A549 (cell line): ENCODE data around the gene NGB. TPM values are rescaled to one million over a fixed set of nuclear protein-coding genes. Genes with fewer than 3 reads are reported as not detected.

Source experiments
- ATAC-seq, 2 experiments: fragments of 200-7000 bp in 1 of 2; fragments of >200 bp in 1 of 2; cut with Nextera tagmentation in 1 of 2; cut with Tn5 transposase in 1 of 2; 3 replicates each; pipeline versions ENCODE4 v1.8.0 to v1.9.1; 2018 to 2020; ENCODE audit warnings: mild to moderate bottlenecking in 1 of 2, moderate library complexity in 1 of 2
- CTCF ChIA-PET: fragments of 300-600 bp; sonication (Branson Sonifier 250); formaldehyde crosslinking; extraction: SDS; loops from one replicate; lab custom pipeline; 2021; ENCODE audit warnings: antibody characterized with exemption, inconsistent platforms; lab: Yijun Ruan, JAX
- POLR2A ChIA-PET: fragments of 350-600 bp; formaldehyde crosslinking; extraction: SDS; loops from one replicate; lab custom pipeline; 2021; ENCODE audit warnings: antibody characterized with exemption, inconsistent platforms; lab: Yijun Ruan, JAX
- DNase-seq, 2 experiments: peaks; one replicate each; pipeline versions ENCODE4 v3.0.0 to v3.0.0-alpha.2; 2011 to 2016; ENCODE audit warnings: low read depth in 1 of 2, low spot score in 1 of 2
- FAIRE-seq: peaks from 2 replicates; lab custom pipeline; 2011; peaks lifted over from hg19 to GRCh38; lab: Jason Lieb, UNC
- H3K27ac ChIP-seq, 2 experiments: fragments of >200 bp; sonication (Bioruptor Twin); formaldehyde crosslinking; 3 replicates each; pipeline ENCODE4 v1.5.1; 2016 to 2017
- H3K4me1 ChIP-seq: fragments of >200 bp; sonication (Bioruptor Twin); formaldehyde crosslinking; 3 replicates; pipeline ENCODE4 v1.6.1; 2016
- H3K4me2 ChIP-seq: fragments of >200 bp; sonication (Bioruptor Twin); formaldehyde crosslinking; 3 replicates; pipeline ENCODE4 v1.6.1; 2016
- H3K4me3 ChIP-seq: fragments of >200 bp; sonication (Bioruptor Twin); formaldehyde crosslinking; 3 replicates; pipeline ENCODE4 v1.5.1; 2016
- H3K9me3 ChIP-seq: fragments of >200 bp; sonication (Bioruptor Twin); formaldehyde crosslinking; 3 replicates; pipeline ENCODE4 v1.6.1; 2016
- CBX8 ChIP-seq: fragments of 200-600 bp; sonication (generic); IDR thresholded peaks from 2 replicates; pipeline ENCODE4 v1.6.1; 2016
- CEBPB ChIP-seq, 2 experiments: fragments of >200 bp in 1 of 2; sonication (Bioruptor Twin) in 1 of 2; formaldehyde crosslinking in 1 of 2; IDR thresholded peaks; 2 replicates each; pipeline ENCODE4 v1.6.1; 2012 to 2016
- CHD4 ChIP-seq: fragments of 200-600 bp; sonication (generic); IDR thresholded peaks from 2 replicates; pipeline ENCODE4 v1.6.1; 2016; ENCODE audit warnings: antibody characterized with exemption, mild to moderate bottlenecking, borderline replicate concordance
- EHF ChIP-seq: fragments of 250-450 bp; sonication (Bioruptor Pico); IDR thresholded peaks from 2 replicates; pipeline ENCODE4 v1.5.0; 2020; ENCODE audit warnings: mild to moderate bottlenecking
- EP300 ChIP-seq, 2 experiments: fragments of >200 bp; sonication (Bioruptor Twin); formaldehyde crosslinking; IDR thresholded peaks; 2 replicates in 1 of 2; 3 replicates in 1 of 2; pipeline ENCODE4 v1.6.1; 2016 to 2017
- ESRRA ChIP-seq: fragments of 150-350 bp; IDR thresholded peaks from 2 replicates; pipeline ENCODE4 v1.6.1; 2014; ENCODE audit warnings: mild to moderate bottlenecking, low read length, borderline replicate concordance
- FOSB ChIP-seq: fragments of 250-450 bp; sonication (Bioruptor Pico); IDR thresholded peaks from 2 replicates; pipeline ENCODE4 v1.5.0; 2020; ENCODE audit warnings: mild to moderate bottlenecking, moderate library complexity
- GATA3 ChIP-seq: IDR thresholded peaks from 2 replicates; pipeline ENCODE4 v1.6.1; 2012; ENCODE audit warnings: borderline replicate concordance
- HEYL ChIP-seq: fragments of 250-450 bp; sonication (Bioruptor Pico); IDR thresholded peaks from 2 replicates; pipeline ENCODE4 v1.8.0; 2021; ENCODE audit warnings: mild to moderate bottlenecking, moderate library complexity
- HOXA7 ChIP-seq: fragments of 250-450 bp; sonication (Bioruptor Pico); IDR thresholded peaks from 2 replicates; pipeline ENCODE4 v1.5.0; 2020; ENCODE audit warnings: mild to moderate bottlenecking, moderate library complexity
- HOXB5 ChIP-seq: fragments of 250-450 bp; sonication (Bioruptor Pico); IDR thresholded peaks from 2 replicates; pipeline ENCODE4 v1.5.0; 2020; ENCODE audit warnings: mild to moderate bottlenecking, moderate library complexity
- JUNB ChIP-seq: fragments of >200 bp; sonication (Bioruptor Twin); formaldehyde crosslinking; IDR thresholded peaks from 2 replicates; pipeline ENCODE4 v1.6.1; 2016
- KDM1A ChIP-seq: fragments of 200-600 bp; sonication (generic); IDR thresholded peaks from 2 replicates; pipeline ENCODE4 v1.6.1; 2016; ENCODE audit warnings: low read depth, mild to moderate bottlenecking
- KDM5A ChIP-seq: fragments of 200-600 bp; sonication (generic); IDR thresholded peaks from 2 replicates; pipeline ENCODE4 v1.6.1; 2016; ENCODE audit warnings: antibody characterized with exemption, mild to moderate bottlenecking
- MAFK ChIP-seq: fragments of 450-650 bp; IDR thresholded peaks from 2 replicates; pipeline ENCODE4 v1.6.1; 2014; ENCODE audit not compliant: partially characterized antibody
- MAZ ChIP-seq: fragments of 150-350 bp; IDR thresholded peaks from 2 replicates; pipeline ENCODE4 v1.6.1; 2014; ENCODE audit warnings: antibody characterized with exemption, low read depth, low read length, borderline replicate concordance
- NR3C1 ChIP-seq: fragments of >200 bp; sonication (Bioruptor Twin); formaldehyde crosslinking; IDR thresholded peaks from 3 replicates; pipeline ENCODE4 v1.6.1; 2017
- PHF8 ChIP-seq: fragments of 200-600 bp; sonication (generic); IDR thresholded peaks from 2 replicates; pipeline ENCODE4 v1.6.1; 2016; ENCODE audit warnings: low read depth, mild to moderate bottlenecking, antibody characterized with exemption, moderate library complexity, borderline replicate concordance
- POLR2A ChIP-seq: IDR thresholded peaks from 2 replicates; pipeline ENCODE4 v1.6.1; 2012; ENCODE audit warnings: mild to moderate bottlenecking, low read length
- RAD21 ChIP-seq, 2 experiments: fragments of >200 bp in 1 of 2; sonication (Bioruptor Twin) in 1 of 2; formaldehyde crosslinking in 1 of 2; IDR thresholded peaks in 1 of 2; conservative IDR thresholded peaks in 1 of 2; 2 replicates in 1 of 2; 3 replicates in 1 of 2; pipeline ENCODE4 v1.6.1; 2012 to 2018; ENCODE audit warnings: inconsistent platforms in 1 of 2
- RCOR1 ChIP-seq: fragments of 150-350 bp; IDR thresholded peaks from 2 replicates; pipeline ENCODE4 v1.6.1; 2014; ENCODE audit warnings: antibody characterized with exemption, low read length, low read depth
- RFX5 ChIP-seq: fragments of 450-650 bp; IDR thresholded peaks from 2 replicates; pipeline ENCODE4 v1.7.1; 2014; ENCODE audit warnings: antibody characterized with exemption, mild to moderate bottlenecking, moderate library complexity
- RNF2 ChIP-seq: fragments of 200-600 bp; sonication (generic); IDR thresholded peaks from 2 replicates; pipeline ENCODE4 v1.6.1; 2016; ENCODE audit warnings: low read depth, mild to moderate bottlenecking, antibody characterized with exemption, moderate library complexity, borderline replicate concordance
- SREBF2 ChIP-seq: fragments of 450-650 bp; IDR thresholded peaks from 2 replicates; pipeline ENCODE4 v1.6.1; 2014; ENCODE audit warnings: mild to moderate bottlenecking, moderate library complexity
- TFCP2L1 ChIP-seq: fragments of 250-450 bp; sonication (Bioruptor Pico); IDR thresholded peaks from 2 replicates; pipeline ENCODE4 v1.5.0; 2021; ENCODE audit warnings: mild to moderate bottlenecking
- TP53 ChIP-seq: fragments of 250-450 bp; sonication (Bioruptor Pico); IDR thresholded peaks from 2 replicates; pipeline ENCODE4 v1.5.0; 2021; ENCODE audit warnings: mild to moderate bottlenecking, moderate library complexity
- ZNF302 ChIP-seq: fragments of 250-450 bp; sonication (Bioruptor Pico); IDR thresholded peaks from 2 replicates; pipeline ENCODE4 v1.9.0; 2021; ENCODE audit warnings: inconsistent platforms, mild to moderate bottlenecking, moderate library complexity
- ZSCAN20 ChIP-seq: fragments of 250-450 bp; sonication (Bioruptor Pico); IDR thresholded peaks from 2 replicates; pipeline ENCODE4 v1.8.0; 2022; ENCODE audit warnings: mild to moderate bottlenecking, moderate library complexity
- WGBS: methylation state at CpG from one replicate; pipeline ENCODE4 v1.1.6; 2017; ENCODE audit errors: missing lambda C conversion rate; 5-methylcytosine and 5-hydroxymethylcytosine counted together
- polyA plus RNA-seq, 4 experiments: library from polyadenylated mRNA; depleted of rRNA in 3 of 4; stranded (reverse); fragments of >200 nt; fragmentation: RNase III in 1 of 4; extraction: RNeasy Plus Mini Kit Qiagen cat#74134 plus additional on column Dnase treatment in 1 of 4; gene quantifications; 2 replicates in 3 of 4; 3 replicates in 1 of 4; pipeline ENCODE4 v1.2.3, GENCODE V29; 2011 to 2017
- TF ChIP-seq, protein P1 (sequence below): fragments of 450-650 bp; IDR thresholded peaks from 2 replicates; pipeline ENCODE4 v1.6.1; 2014; ENCODE audit warnings: antibody characterized with exemption
- TF ChIP-seq, protein P2 (sequence below): IDR thresholded peaks from 2 replicates; pipeline ENCODE4 v1.6.1; 2012
- TF ChIP-seq, protein P3 (sequence below): fragments of 250-450 bp; sonication (Bioruptor Pico); IDR thresholded peaks from 2 replicates; pipeline ENCODE4 v1.5.0; 2021; ENCODE audit warnings: mild to moderate bottlenecking, moderate library complexity, borderline replicate concordance
- TF ChIP-seq, protein P4 (sequence below): fragments of >200 bp; sonication (Bioruptor Twin); formaldehyde crosslinking; IDR thresholded peaks from 3 replicates; pipeline ENCODE4 v1.6.1; 2016
- TF ChIP-seq, protein P5 (sequence below): fragments of >200 bp; sonication (Bioruptor Twin); formaldehyde crosslinking; IDR thresholded peaks from 2 replicates; pipeline ENCODE4 v1.6.1; 2016

The NGB gene
- polyA plus RNA-seq, 2 of the 4 experiments (the other 2 are of a cell fraction) = not detected

DNA sequence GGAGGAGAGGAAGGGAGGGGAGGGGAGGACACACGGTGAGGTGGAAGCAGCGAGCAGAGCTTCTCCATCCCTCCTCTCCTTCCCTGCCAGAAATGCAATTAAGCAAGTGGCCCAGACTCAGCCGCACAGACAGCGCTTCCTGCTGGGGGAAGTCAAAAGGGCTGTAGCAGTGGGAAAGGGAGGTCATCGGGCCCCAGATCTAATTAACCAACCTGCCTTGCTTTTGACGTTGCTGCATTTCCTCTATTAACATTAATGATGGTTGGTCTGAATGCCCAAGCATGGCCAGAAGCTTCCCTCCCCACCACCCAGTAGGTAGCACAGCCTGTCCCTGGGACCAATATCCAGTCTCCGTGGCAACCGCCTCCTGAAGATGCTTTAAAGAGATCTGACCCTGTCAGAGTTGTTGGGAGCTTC, 4.6 kb upstream of the NGB start:
- Histone ChIP-seq H3K4me2 (no peak overlapping the region), H3K4me3 (no peak overlapping the region), H3K9me3 (no peaks in the 10 kb centered on the region), H3K27ac (no peak overlapping the region), H3K4me1 (0 out of 3 replicates have a peak, but pooled peaks cover 2% of the 10 kb centered on the region)
- WGBS = 75% methylated on average over 8 of the region's 8 CpGs
- POLR2A ChIA-PET = no interaction called here
- TF ChIP-seq CBX8 (no peak), RAD21 (conservative IDR thresholded peaks at IDR 0.05 in 1 of 2, IDR thresholded peaks at IDR 0.05 in 1 of 2) (no peak), ZSCAN20 (CRISPR knock-in tag) (no peak), POLR2A (no peak), TP53 (CRISPR knock-in tag) (no peak)
- TF ChIP-seq, protein P1, sequence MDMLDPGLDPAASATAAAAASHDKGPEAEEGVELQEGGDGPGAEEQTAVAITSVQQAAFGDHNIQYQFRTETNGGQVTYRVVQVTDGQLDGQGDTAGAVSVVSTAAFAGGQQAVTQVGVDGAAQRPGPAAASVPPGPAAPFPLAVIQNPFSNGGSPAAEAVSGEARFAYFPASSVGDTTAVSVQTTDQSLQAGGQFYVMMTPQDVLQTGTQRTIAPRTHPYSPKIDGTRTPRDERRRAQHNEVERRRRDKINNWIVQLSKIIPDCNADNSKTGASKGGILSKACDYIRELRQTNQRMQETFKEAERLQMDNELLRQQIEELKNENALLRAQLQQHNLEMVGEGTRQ = no peak
- FAIRE-seq (no peak), ATAC-seq (no peak), DNase-seq (no peak)
- CTCF ChIA-PET = interaction anchor here (1.0 to 3.8 kb wide), 3 partner anchors 9 to 123 kb away, joined by 4 to 13 read pairs (median 5); no protein-coding TSS in a partner anchor

DNA sequence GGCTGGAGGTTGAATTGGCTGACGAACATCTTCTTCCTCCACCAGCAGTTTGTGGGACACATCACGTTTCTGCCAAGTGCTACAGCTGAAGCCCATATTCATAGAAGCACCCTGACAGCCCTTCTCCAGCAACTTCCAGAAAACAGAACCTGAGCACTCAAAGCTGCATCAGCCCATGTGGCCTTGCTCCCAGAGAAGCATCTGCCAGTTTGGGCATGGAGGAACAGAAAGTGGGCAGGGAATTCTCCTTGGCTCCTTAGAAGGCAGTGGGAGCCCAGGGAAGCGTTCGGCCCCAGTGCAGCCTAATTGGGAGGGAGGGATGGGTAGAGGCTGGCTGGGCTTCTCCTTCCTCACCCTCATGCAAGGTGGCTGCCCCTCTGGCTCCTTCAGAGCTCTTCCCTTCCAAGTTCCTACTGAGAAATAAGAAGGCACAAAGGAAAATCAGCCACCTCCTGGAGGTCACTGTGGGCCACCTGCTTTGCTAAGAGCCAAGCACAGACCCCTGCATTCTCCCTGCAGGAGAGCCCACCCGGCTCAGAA, 4.1 kb upstream of the NGB start:
- POLR2A ChIA-PET = no interaction called here
- ATAC-seq = no peak

DNA sequence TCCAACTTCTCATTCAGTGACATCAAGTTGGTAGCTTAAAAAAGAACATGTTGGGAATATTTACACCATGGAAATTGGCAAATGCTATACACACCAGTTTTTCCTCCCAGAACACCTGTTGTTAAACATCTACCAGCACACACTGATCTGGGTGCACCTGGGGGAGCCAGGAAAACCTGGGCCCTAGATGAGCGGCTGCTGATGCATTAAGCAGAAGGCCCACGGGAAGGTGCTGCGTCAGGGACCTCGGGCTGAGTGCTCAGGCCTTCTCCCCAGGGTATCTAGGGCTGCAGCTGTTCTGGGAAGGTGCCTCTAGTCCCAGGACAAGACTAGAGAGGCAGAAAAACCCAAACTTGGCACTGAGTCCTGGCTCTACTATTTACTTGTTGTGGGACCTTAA, 2.8 kb upstream of the NGB start:
- WGBS = 52% methylated on average over 4 of the region's 4 CpGs
- H3K4me2 ChIP-seq = no peak overlapping the region
- H3K9me3 ChIP-seq = no peaks in the 10 kb centered on the region
- ChIA-PET POLR2A (no interaction called here), CTCF (interaction anchor here (1.0 to 1.3 kb wide), 2 partner anchors 9 to 42 kb away, joined by 3 read pairs; no protein-coding TSS in a partner anchor)
- H3K27ac ChIP-seq = no peak overlapping the region
- FAIRE-seq (no peak), ATAC-seq (no peak), DNase-seq (no peak)
- TF ChIP-seq KDM1A = no peak
- no peak for TF ChIP-seq HOXB5 (CRISPR knock-in tag)
- TF ChIP-seq EHF (CRISPR knock-in tag) = no peak
- TF ChIP-seq, protein P2, sequence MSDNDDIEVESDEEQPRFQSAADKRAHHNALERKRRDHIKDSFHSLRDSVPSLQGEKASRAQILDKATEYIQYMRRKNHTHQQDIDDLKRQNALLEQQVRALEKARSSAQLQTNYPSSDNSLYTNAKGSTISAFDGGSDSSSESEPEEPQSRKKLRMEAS = no peak
- TF ChIP-seq, protein P3, sequence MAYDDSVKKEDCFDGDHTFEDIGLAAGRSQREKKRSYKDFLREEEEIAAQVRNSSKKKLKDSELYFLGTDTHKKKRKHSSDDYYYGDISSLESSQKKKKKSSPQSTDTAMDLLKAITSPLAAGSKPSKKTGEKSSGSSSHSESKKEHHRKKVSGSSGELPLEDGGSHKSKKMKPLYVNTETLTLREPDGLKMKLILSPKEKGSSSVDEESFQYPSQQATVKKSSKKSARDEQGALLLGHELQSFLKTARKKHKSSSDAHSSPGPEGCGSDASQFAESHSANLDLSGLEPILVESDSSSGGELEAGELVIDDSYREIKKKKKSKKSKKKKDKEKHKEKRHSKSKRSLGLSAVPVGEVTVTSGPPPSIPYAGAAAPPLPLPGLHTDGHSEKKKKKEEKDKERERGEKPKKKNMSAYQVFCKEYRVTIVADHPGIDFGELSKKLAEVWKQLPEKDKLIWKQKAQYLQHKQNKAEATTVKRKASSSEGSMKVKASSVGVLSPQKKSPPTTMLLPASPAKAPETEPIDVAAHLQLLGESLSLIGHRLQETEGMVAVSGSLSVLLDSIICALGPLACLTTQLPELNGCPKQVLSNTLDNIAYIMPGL (CRISPR knock-in tag) = no peak
- TF ChIP-seq CHD4 = no peak
- TF ChIP-seq, protein P4, sequence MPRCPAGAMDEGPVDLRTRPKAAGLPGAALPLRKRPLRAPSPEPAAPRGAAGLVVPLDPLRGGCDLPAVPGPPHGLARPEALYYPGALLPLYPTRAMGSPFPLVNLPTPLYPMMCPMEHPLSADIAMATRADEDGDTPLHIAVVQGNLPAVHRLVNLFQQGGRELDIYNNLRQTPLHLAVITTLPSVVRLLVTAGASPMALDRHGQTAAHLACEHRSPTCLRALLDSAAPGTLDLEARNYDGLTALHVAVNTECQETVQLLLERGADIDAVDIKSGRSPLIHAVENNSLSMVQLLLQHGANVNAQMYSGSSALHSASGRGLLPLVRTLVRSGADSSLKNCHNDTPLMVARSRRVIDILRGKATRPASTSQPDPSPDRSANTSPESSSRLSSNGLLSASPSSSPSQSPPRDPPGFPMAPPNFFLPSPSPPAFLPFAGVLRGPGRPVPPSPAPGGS = no peak
- TF ChIP-seq TFCP2L1 (CRISPR knock-in tag) = no peak
- no peak for TF ChIP-seq RNF2
- TF ChIP-seq HOXA7 (CRISPR knock-in tag) = no peak
- TF ChIP-seq, protein P5, sequence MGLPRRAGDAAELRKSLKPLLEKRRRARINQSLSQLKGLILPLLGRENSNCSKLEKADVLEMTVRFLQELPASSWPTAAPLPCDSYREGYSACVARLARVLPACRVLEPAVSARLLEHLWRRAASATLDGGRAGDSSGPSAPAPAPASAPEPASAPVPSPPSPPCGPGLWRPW = no peak
- TF ChIP-seq NR3C1 = no peak
- TF ChIP-seq RFX5 = no peak
- TF ChIP-seq, protein P1 = no peak
- TF ChIP-seq KDM5A = no peak
- TF ChIP-seq EP300 (IDR thresholded peaks at IDR 0.05) = no peak
- no peak for TF ChIP-seq ZNF302 (CRISPR knock-in tag)
- TF ChIP-seq POLR2A = no peak
- peaks cover 8% of the 10 kb centered on the region; the same call in 1 of the 3 replicates for H3K4me1 ChIP-seq
- H3K4me3 ChIP-seq = no peak overlapping the region

More for the DNA sequence above, 4.1 kb upstream of the NGB start:
- DNase-seq (no peak), FAIRE-seq (no peak)
- WGBS = 81% methylated on average over 5 of the region's 5 CpGs
- no peak overlapping the region for H3K27ac ChIP-seq
- H3K4me3 ChIP-seq = no peak overlapping the region
- peaks cover 6% of the 10 kb centered on the region; the same call in 1 of the 3 replicates for H3K4me1 ChIP-seq
- H3K4me2 ChIP-seq = no peak overlapping the region
- CTCF ChIA-PET = interaction anchor here (1.0 to 3.8 kb wide), 4 partner anchors 8 to 123 kb away, joined by 3 to 13 read pairs (median 4); no protein-coding TSS in a partner anchor
- no peaks in the 10 kb centered on the region for H3K9me3 ChIP-seq
- TF ChIP-seq MAFK (no peak), TFCP2L1 (CRISPR knock-in tag) (no peak), ESRRA (no peak), MAZ (no peak), ZNF302 (CRISPR knock-in tag) (no peak), RAD21 (conservative IDR thresholded peaks at IDR 0.05 in 1 of 2, IDR thresholded peaks at IDR 0.05 in 1 of 2) (no peak), JUNB (no peak), SREBF2 (no peak), PHF8 (no peak), HEYL (CRISPR knock-in tag) (no peak), EHF (CRISPR knock-in tag) (no peak), GATA3 (no peak), FOSB (CRISPR knock-in tag) (no peak), CEBPB (IDR thresholded peaks at IDR 0.05) (no peak), RCOR1 (no peak)
- TF ChIP-seq, protein P1 = no peak
